OCI-LY1 (cell line): ENCODE data around the gene LRRD1.

Experiments used
- H2AFZ ChIP-seq: fragments of 200-600 bp; sonication (generic), shearing (Covaris generic); 2 replicates; pipeline ENCODE4 v1.6.0; 2014; ENCODE audit warnings: antibody characterized with exemption, mild to moderate bottlenecking, low read length
- H3F3A ChIP-seq: fragments of 200-600 bp; sonication (generic), shearing (Covaris generic); 2 replicates; pipeline ENCODE4 v1.6.0; 2014; ENCODE audit warnings: mild to moderate bottlenecking, antibody characterized with exemption, low read length, moderate library complexity; ENCODE audit not compliant: insufficient read depth
- H3K27ac ChIP-seq: fragments of 200-600 bp; sonication (generic); 2 replicates; pipeline ENCODE4 v1.5.1; 2014; ENCODE audit warnings: low read length, mixed run types, mild to moderate bottlenecking, low read depth; ENCODE audit not compliant: poor library complexity, severe bottlenecking
- H3K27me3 ChIP-seq: fragments of 200-600 bp; sonication (generic); 2 replicates; pipeline ENCODE4 v1.6.0; 2014; ENCODE audit warnings: antibody characterized with exemption, mild to moderate bottlenecking, low read length, moderate library complexity; ENCODE audit not compliant: insufficient read depth
- H3K36me3 ChIP-seq: fragments of 200-600 bp; sonication (generic); 2 replicates; pipeline ENCODE4 v1.6.1; 2014; ENCODE audit warnings: mild to moderate bottlenecking, antibody characterized with exemption, low read length, moderate library complexity, mixed read lengths; ENCODE audit not compliant: insufficient read depth
- H3K4me1 ChIP-seq: fragments of 200-600 bp; sonication (generic); 2 replicates; pipeline ENCODE4 v1.5.1; 2014; ENCODE audit warnings: mild to moderate bottlenecking, low read length, moderate library complexity; ENCODE audit not compliant: insufficient read depth, severe bottlenecking
- H3K4me2 ChIP-seq: fragments of 200-600 bp; sonication (generic), shearing (Covaris generic); 2 replicates; pipeline ENCODE4 v1.6.1; 2014; ENCODE audit warnings: low read length
- H3K4me3 ChIP-seq: fragments of 200-600 bp; sonication (generic); 2 replicates; pipeline ENCODE4 v1.5.1; 2014; ENCODE audit warnings: low read length, low read depth, mild to moderate bottlenecking, mixed read lengths; ENCODE audit not compliant: poor library complexity, severe bottlenecking
- H3K79me2 ChIP-seq: fragments of 200-600 bp; shearing (Covaris generic); 2 replicates; pipeline ENCODE4 v1.6.1; 2016; ENCODE audit warnings: mixed run types, low read length, mixed read lengths; ENCODE audit not compliant: insufficient read depth
- H3K9ac ChIP-seq: fragments of 200-600 bp; sonication (generic), shearing (Covaris generic); 2 replicates; pipeline ENCODE4 v1.6.1; 2014; ENCODE audit warnings: mild to moderate bottlenecking, low read length, mixed read lengths
- H3K9me2 ChIP-seq: fragments of 200-600 bp; sonication (generic), shearing (Covaris generic); 2 replicates; pipeline ENCODE4 v1.6.1; 2014; ENCODE audit warnings: low read depth, mild to moderate bottlenecking, low read length, mixed read lengths
- H3K9me3 ChIP-seq: fragments of 200-600 bp; shearing (Covaris generic); 2 replicates; pipeline ENCODE4 v1.6.1; 2014; ENCODE audit warnings: low read length, mixed read lengths
- H4K20me1 ChIP-seq: fragments of 200-600 bp; sonication (generic), shearing (Covaris generic); 2 replicates; pipeline ENCODE4 v1.6.0; 2016; ENCODE audit warnings: mild to moderate bottlenecking, low read length; ENCODE audit not compliant: insufficient read depth
- EZH2 ChIP-seq: fragments of 200-600 bp; sonication (generic), shearing (Covaris generic); IDR thresholded peaks from 2 replicates; pipeline ENCODE4 v1.8.0; 2017; ENCODE audit warnings: borderline replicate concordance, mixed run types, mild to moderate bottlenecking, antibody characterized with exemption, low read length, moderate library complexity, mixed read lengths
- TF ChIP-seq, protein P1 (sequence below): fragments of 200-600 bp; sonication (generic), shearing (Covaris generic); IDR thresholded peaks from 2 replicates; pipeline ENCODE4 v1.5.1; 2017; ENCODE audit warnings: mild to moderate bottlenecking, antibody characterized with exemption, low read length, moderate library complexity, mixed read lengths

The LRRD1 gene

DNA sequence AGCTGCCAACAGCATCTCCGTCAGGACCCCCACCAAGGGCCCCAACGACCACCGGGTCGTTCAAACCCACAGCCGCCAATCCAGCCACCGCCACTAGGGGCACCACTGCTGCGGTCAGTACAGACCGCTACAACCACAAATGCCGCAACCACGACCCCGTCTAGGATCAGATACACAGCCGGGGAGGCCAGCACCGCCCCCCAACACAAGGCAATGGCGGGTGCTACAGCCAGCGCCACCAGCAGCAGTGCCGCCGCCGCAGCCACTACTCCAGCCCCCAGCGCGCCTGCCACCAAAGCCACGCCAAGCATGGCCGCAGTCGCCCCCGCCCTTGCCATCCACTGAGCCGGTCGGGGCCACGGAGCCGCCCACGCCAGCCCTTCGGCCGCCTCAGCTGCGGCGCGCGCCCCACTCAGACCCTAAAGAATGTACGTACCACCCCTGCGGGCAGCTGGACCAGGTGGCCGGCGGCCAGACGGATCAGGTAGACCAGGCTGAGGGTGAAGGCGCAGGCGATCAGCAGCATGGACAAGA is 45.1 kb downstream of the LRRD1 start:
- H3K27ac ChIP-seq = peak overlapping the region; percentile 85
- peaks cover 33% of the 10 kb centered on the region for H3K36me3 ChIP-seq
- TF ChIP-seq, protein P1, sequence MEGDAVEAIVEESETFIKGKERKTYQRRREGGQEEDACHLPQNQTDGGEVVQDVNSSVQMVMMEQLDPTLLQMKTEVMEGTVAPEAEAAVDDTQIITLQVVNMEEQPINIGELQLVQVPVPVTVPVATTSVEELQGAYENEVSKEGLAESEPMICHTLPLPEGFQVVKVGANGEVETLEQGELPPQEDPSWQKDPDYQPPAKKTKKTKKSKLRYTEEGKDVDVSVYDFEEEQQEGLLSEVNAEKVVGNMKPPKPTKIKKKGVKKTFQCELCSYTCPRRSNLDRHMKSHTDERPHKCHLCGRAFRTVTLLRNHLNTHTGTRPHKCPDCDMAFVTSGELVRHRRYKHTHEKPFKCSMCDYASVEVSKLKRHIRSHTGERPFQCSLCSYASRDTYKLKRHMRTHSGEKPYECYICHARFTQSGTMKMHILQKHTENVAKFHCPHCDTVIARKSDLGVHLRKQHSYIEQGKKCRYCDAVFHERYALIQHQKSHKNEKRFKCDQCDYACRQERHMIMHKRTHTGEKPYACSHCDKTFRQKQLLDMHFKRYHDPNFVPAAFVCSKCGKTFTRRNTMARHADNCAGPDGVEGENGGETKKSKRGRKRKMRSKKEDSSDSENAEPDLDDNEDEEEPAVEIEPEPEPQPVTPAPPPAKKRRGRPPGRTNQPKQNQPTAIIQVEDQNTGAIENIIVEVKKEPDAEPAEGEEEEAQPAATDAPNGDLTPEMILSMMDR = peak; percentile 99
- TF ChIP-seq EZH2 = no peak
- H3K9ac ChIP-seq = peak overlapping the region; percentile 85
- H3K4me2 ChIP-seq = peak overlapping the region; percentile 78
- no peaks in the 10 kb centered on the region for H3K9me2 ChIP-seq
- H3K4me1 ChIP-seq = peaks cover 37% of the 10 kb centered on the region
- no peaks in the 10 kb centered on the region for H3K9me3 ChIP-seq
- no peaks in the 10 kb centered on the region for H3K27me3 ChIP-seq
- H3K4me3 ChIP-seq = peak overlapping the region; percentile 70
- peaks cover 29% of the 10 kb centered on the region for H3K79me2 ChIP-seq
- H4K20me1 ChIP-seq = no peaks in the 10 kb centered on the region
- no peak overlapping the region for H2AFZ ChIP-seq
- H3F3A ChIP-seq = no peaks in the 10 kb centered on the region

DNA sequence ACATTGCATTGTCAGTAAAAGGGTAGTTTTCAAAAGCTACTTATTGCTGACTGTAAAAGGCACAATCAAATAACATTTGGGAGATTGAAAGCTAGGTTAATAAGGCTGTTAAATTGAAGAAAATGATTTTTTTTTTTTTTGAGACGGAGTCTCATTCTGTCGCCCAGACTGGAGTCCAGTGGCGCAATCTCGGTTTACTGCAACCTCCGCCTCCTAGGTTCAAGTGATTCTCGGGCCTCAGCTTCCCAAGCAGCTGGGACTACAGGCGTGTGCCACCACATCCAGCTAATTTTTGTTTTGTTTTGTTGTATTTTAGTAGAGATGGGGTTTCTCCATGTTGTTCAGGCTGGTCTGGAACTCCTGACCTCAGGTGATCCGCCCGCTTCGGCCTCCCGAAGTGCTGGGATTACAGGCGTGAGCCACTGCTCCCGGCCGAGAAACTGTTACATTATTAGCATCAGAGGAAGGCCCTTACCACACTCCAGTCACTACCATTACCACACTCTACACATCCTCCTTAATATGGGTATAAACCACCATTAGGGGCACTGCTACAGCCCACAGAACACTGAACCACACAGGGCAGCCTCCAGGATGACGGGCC is 45.7 kb downstream of the LRRD1 start:
- Histone ChIP-seq H3K4me3 (peak overlapping the region; percentile 70), H3K27me3 (no peaks in the 10 kb centered on the region), H3K79me2 (peaks cover 29% of the 10 kb centered on the region), H2AFZ (no peak overlapping the region), H4K20me1 (no peaks in the 10 kb centered on the region), H3K9me2 (no peaks in the 10 kb centered on the region), H3K4me1 (peaks cover 37% of the 10 kb centered on the region), H3K27ac (peak overlapping the region; percentile 85), H3K9me3 (no peaks in the 10 kb centered on the region), H3K36me3 (peaks cover 39% of the 10 kb centered on the region), H3K4me2 (peak overlapping the region; percentile 78), H3K9ac (peak overlapping the region; percentile 85), H3F3A (no peaks in the 10 kb centered on the region)
- TF ChIP-seq, protein P1 = no peak
- no peak for TF ChIP-seq EZH2

DNA sequence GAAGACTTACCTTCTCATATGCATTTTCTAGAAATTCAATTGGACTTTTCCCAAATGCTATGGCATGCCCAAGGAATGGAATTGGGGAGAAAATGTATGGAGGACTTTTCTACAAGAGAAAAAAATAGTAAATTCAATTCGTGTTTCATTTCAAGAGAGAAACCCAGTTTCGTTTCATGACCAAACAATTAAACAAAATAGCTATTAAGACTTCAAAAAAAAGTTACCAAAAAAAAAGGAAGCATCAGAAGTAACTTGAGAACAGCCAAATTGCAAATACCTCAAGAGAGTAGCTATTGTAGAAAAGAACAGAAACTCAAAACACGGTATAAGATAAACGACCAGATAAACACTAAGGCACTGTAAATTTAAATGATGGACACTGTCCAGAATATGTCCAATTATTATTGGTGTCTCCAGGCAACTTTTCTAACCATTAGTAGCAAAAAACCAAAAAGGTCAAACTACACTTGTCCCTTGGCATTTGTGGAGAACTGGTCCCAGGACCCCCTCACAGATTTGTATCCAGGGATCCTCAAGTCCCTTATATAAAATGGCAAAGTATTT is 47.1 kb downstream of the LRRD1 start:
- Histone ChIP-seq H3K9ac (peak overlapping the region; percentile 85; the same call in 1 of the 2 replicates), H3K4me3 (peak overlapping the region; percentile 70)

More for the DNA sequence above, 47.1 kb downstream of the LRRD1 start:
- Histone ChIP-seq H3K9me2 (no peaks in the 10 kb centered on the region), H3K36me3 (peaks cover 53% of the 10 kb centered on the region), H3F3A (no peaks in the 10 kb centered on the region), H3K9me3 (no peaks in the 10 kb centered on the region), H3K4me1 (peaks cover 37% of the 10 kb centered on the region), H3K4me2 (peak overlapping the region; percentile 78), H2AFZ (no peak overlapping the region), H4K20me1 (no peaks in the 10 kb centered on the region), H3K79me2 (peaks cover 29% of the 10 kb centered on the region), H3K27me3 (no peaks in the 10 kb centered on the region), H3K27ac (peak overlapping the region; percentile 9)
- TF ChIP-seq EZH2 = no peak
- TF ChIP-seq, protein P1 = no peak
